GM13977 (cell line): Measurements from ENCODE around the gene TRIM61.

Experiments
- DNase-seq: peaks from one replicate; pipeline ENCODE4 v3.0.0; 2012; ENCODE audit warnings: low spot score
- in situ Hi-C: fragments of 300-500 bp; cut with MboI; formaldehyde crosslinking; loops from one replicate; pipeline ENCODE4 v1.12.0; 2022; ENCODE audit warnings: low sequenced_read_pairs, low pct_unique_long_range_greater_than_20kb, mixed read lengths, inconsistent platforms; ENCODE audit not compliant: unreplicated experiment
- TF ChIP-seq, protein P1 (sequence below): IDR thresholded peaks from 2 replicates; pipeline ENCODE4 v1.5.1; 2012; ENCODE audit warnings: mild to moderate bottlenecking, control low read depth; ENCODE audit not compliant: insufficient read depth; ENCODE audit errors: extremely low read depth, missing control alignments

TRIM61 gene

DNA sequence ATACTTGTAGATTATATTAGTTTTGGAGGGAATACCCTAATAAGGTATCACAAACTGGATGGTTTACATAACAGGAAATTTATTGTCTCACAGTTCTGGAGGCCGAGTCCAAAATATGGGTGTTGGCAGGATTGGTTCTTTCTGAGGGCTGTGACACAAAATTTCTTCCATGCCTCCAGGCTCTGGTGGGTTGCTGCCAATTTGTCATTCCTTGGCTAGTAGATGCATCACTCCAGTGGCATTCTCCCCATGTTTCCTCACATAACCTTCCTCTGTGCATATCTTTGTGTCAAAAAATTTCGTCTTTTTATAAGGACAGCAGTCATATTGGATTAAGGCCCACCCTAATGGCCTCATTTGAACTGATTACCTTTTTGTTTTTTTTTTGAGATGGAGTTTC lies 51.2 kb downstream of the TRIM61 start:
- no peak for DNase-seq
- in situ Hi-C loops, result no loop called here
- TF ChIP-seq, protein P1, sequence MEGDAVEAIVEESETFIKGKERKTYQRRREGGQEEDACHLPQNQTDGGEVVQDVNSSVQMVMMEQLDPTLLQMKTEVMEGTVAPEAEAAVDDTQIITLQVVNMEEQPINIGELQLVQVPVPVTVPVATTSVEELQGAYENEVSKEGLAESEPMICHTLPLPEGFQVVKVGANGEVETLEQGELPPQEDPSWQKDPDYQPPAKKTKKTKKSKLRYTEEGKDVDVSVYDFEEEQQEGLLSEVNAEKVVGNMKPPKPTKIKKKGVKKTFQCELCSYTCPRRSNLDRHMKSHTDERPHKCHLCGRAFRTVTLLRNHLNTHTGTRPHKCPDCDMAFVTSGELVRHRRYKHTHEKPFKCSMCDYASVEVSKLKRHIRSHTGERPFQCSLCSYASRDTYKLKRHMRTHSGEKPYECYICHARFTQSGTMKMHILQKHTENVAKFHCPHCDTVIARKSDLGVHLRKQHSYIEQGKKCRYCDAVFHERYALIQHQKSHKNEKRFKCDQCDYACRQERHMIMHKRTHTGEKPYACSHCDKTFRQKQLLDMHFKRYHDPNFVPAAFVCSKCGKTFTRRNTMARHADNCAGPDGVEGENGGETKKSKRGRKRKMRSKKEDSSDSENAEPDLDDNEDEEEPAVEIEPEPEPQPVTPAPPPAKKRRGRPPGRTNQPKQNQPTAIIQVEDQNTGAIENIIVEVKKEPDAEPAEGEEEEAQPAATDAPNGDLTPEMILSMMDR, result no peak

DNA sequence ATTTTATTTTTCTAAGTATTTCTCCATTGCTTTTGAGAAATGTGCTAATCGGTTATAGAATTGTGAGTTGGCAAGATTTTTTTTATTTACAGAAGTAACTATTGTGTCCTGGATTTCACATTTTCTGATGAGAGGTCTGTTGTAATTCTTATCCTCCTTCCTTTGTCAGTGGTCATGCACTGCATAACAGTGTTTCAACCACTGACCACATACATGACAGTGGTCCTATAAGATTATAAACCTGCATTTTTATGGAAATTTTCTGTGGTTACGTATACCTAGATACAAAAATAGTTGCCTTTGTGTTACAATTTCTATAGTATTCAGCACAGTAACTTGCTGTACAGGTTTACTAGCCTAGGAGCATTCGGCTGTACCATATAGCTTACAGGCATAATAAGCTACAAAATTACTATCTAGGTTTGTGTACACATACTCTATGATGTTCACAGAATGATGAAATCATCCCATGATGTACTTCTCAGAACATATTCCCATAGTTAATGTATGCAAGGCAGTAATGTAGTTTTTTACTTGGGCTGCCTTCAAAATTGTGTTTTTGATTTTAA lies 52.7 kb downstream of the TRIM61 start:
- TF ChIP-seq, protein P1, result no peak
- in situ Hi-C loops, result no loop called here
- DNase-seq, result no peak

DNA sequence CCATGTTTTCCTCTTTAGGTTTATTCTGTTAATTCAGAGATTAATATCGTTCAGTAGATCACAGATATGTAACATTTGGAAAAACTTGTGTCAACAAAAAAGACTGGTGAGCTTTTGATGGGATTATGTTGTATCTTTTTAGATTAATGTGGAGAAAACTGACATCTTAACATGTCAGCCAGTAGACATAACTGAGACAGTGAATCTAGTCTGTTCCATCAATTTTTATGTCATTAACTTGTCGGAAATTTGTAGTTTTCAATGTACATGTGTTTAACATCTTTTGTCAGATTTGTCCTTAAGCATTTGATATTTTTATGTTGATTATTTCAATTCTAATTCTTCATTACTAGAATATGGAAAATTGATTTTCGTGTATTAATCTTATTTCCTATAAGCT lies 58.5 kb downstream of the TRIM61 start:
- in situ Hi-C loops, result no loop called here
- TF ChIP-seq, protein P1, result no peak
- no peak for DNase-seq
